HUES48 (cell line): Measurements from ENCODE around the gene PTCH1.

Experiments used
- H3K27ac ChIP-seq: one replicate; pipeline ENCODE4 v1.7.0; 2013; ENCODE audit warnings: low read depth, low read length, inconsistent platforms
- H3K27me3 ChIP-seq: 2 replicates; pipeline ENCODE4 v1.6.1; 2013; ENCODE audit warnings: mild to moderate bottlenecking, low read length; ENCODE audit not compliant: control insufficient read depth, insufficient read depth
- H3K36me3 ChIP-seq: 2 replicates; pipeline ENCODE4 v1.6.1; 2013; ENCODE audit warnings: low read length; ENCODE audit not compliant: control insufficient read depth, insufficient read depth
- H3K4me1 ChIP-seq: 2 replicates; pipeline ENCODE4 v1.6.1; 2013; ENCODE audit warnings: mild to moderate bottlenecking, low read length; ENCODE audit not compliant: control insufficient read depth, insufficient read depth
- H3K4me3 ChIP-seq: 2 replicates; pipeline ENCODE4 v1.5.1; 2013; ENCODE audit warnings: mild to moderate bottlenecking, low read depth, low read length
- H3K9ac ChIP-seq: 2 replicates; pipeline ENCODE4 v1.6.1; 2013; ENCODE audit warnings: mild to moderate bottlenecking, low read depth, low read length, moderate library complexity
- H3K9me3 ChIP-seq: 2 replicates; pipeline ENCODE4 v1.6.1; 2013; ENCODE audit warnings: low read length; ENCODE audit not compliant: control insufficient read depth, insufficient read depth

The PTCH1 gene

DNA sequence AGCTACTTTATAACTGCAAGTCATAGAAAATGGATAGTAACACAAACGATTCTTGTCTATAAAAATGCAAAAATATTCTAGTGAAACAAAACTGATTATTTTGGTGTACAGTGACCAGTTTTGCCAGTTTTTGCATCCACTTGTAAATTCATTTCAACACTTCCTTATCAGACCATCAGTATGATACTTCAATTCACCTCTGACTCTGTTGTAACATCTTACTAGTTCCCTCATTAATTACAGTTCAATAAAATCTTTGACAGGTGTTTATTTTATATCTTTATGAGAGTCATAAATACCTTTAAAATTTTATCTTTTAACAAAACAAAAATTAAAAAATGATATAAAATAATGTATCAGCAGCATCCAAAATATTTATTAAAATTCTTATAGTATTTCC lies 13.1 kb upstream of the PTCH1 start:
- Histone ChIP-seq H3K27ac (no peak overlapping the region), H3K27me3 (peaks cover 11% of the 10 kb centered on the region; the same call in 1 of the 2 replicates), H3K4me3 (no peak overlapping the region)

DNA sequence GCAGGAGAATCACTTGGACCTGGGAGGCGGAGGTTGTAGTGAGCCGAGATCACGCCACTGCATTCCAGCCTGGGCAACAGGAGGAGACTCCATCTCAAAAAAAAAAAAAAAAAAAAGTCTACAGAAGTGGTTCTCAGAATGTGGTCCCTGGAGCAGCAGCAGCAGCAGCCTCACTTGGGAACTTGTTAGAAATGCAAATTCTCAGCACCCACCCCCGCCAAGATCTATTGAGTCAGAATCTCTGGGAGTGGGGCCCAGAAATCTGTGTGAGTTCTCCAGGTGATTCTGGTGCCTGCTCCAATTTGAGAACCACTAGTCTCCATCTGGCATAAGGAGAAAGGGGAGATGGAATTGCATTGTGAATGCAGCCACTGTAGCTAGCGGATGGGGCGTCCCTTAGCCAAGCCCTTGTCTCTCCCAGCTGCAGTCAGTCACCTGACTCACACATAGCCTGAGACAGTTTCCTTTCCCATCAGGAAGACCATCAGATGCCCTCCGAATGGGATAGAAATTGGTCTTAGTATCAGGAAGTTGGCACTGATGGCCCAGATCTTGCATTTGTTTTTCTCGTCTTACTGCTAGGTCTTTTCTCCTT lies 12.2 kb upstream of the PTCH1 start:
- Histone ChIP-seq H3K9ac (no peak overlapping the region), H3K27me3 (peaks cover 11% of the 10 kb centered on the region; the same call in 1 of the 2 replicates), H3K27ac (peak overlapping the region; percentile 44), H3K4me1 (peaks cover 7% of the 10 kb centered on the region), H3K9me3 (no peaks in the 10 kb centered on the region), H3K4me3 (no peak overlapping the region), H3K36me3 (no peaks in the 10 kb centered on the region)

More for the DNA sequence above, 13.1 kb upstream of the PTCH1 start:
- Histone ChIP-seq H3K9ac (no peak overlapping the region), H3K36me3 (no peaks in the 10 kb centered on the region), H3K4me1 (peaks cover 7% of the 10 kb centered on the region), H3K9me3 (no peaks in the 10 kb centered on the region)

DNA sequence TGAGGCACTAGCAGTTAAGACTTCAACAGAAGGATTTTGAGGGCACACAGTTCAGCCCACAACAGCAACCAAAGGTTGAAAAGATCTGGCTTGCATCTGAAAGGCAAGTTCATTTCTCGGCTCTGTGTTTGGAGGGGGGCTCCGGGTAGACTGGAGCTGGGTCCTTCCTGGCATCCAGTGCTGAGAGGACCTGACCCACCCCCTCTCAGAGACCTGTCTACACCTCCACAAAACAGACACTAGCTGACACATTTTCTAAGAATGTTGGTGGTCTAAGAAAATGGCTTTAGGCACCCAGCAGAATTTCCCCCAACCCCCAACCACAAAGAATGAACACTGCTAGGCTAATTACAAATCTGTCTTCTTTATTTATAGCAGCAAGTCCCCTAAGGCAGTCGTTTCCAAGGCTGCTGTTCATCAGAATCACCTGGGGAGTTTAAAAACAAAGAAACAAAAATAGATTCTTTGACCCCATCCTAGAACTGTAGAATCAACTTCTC lies 6.2 kb upstream of the PTCH1 start:
- Histone ChIP-seq H3K4me1 (0 out of 2 replicates have a peak, but pooled peaks cover 3% of the 10 kb centered on the region), H3K9me3 (peaks cover 5% of the 10 kb centered on the region; the same call in 1 of the 2 replicates), H3K27ac (no peak overlapping the region), H3K9ac (no peak overlapping the region), H3K27me3 (peaks cover 30% of the 10 kb centered on the region), H3K4me3 (no peak overlapping the region), H3K36me3 (no peaks in the 10 kb centered on the region)

DNA sequence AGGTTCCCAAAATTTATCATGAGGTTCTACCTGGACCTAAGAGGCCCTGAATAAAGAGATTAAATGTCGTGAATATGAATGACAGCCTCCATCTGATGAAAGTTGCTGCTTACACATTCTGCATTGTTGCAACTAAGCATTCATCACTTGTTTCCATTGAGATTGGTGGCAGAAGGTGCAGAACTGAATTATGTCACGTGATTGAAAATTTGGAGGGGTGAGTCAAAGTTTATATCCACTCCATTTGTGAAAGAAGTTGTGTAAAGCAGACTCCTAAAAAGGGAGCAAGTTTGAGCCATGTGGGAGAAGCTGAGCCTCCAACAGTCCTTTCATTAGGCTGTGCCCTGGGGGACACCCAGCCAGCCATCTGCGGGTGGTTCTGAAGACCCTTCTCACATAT lies 4.9 kb upstream of the PTCH1 start:
- Histone ChIP-seq H3K9me3 (peaks cover 5% of the 10 kb centered on the region; the same call in 1 of the 2 replicates), H3K36me3 (no peaks in the 10 kb centered on the region), H3K4me3 (no peak overlapping the region), H3K4me1 (0 out of 2 replicates have a peak, but pooled peaks cover 3% of the 10 kb centered on the region), H3K27ac (no peak overlapping the region), H3K9ac (no peak overlapping the region), H3K27me3 (peaks cover 39% of the 10 kb centered on the region)

DNA sequence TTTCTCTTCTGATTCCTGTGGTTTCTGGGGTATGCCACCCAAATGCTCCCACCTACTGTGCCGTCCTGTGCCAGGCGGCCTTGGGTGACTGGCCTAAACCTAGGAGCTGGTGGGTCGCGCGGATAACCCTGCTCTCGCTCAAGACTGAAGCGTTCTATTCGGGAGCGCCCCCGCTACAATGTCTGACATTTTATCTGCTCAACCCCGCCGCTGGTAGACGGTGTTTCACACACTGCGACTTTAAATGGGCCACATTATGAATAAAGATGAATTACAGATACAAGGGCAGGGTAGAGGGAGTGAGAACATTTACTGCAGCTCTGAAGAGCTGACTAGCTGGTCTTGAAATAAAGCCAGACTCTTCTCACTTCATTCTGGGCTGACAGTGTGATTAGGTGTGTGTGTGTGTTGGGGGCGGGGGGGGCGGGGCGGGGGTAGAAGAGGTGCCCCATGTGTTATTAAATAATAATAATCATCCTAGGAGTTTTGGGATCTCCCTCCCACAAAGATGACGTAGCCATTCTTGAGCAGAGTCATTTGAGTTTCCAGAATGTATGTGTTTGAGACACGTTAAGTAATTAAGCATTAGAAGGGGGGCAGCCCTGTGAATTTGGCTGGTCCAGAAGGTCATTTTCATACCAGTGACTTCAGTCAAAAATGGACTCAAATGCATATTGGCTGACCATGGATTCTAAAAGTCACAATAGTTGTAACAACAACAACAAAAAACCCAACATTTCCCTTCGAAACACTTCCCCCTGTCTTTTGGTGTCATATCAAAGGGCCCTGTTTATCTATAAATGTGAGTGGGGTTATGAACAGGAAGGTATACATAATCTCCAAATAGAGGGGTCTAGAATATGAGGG lies 1.0 kb upstream of the PTCH1 start:
- Histone ChIP-seq H3K27ac (no peak overlapping the region), H3K9ac (no peak overlapping the region), H3K4me3 (peak overlapping the region; percentile 60), H3K27me3 (peaks cover 75% of the 10 kb centered on the region), H3K9me3 (peaks cover 5% of the 10 kb centered on the region; the same call in 1 of the 2 replicates), H3K36me3 (no peaks in the 10 kb centered on the region), H3K4me1 (peaks cover 26% of the 10 kb centered on the region)

DNA sequence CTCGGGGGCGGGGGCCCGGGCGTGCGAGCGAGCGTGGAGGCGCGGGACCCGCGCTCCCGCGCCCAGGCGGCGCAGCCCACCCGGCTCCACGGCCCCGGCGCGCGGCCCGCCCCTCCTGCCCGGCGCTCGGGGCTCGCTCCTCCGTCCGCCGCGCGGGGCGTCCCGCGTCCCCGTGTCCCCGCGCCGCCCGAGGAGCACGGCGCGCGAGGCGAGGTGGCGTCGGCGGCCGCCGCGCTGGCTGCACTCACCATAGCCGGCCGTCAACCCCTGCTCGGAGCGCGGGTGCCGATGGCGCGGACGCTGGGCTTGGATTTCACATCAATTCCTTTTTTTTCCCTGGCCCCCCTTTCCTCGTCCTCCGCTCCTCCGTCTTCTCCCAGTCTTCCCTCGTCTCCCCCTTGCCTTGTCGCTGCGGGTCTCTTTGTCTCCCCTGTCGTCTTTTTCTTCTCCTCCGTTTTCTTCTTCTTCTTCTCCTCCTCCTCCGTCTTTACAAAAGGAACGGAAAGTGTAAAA lies 494 bp downstream of the PTCH1 start:
- H3K9me3 ChIP-seq, result peaks cover 5% of the 10 kb centered on the region; the same call in 1 of the 2 replicates
- H3K36me3 ChIP-seq, result no peaks in the 10 kb centered on the region
- H3K27ac ChIP-seq, result no peak overlapping the region
- no peak overlapping the region for H3K9ac ChIP-seq
- peak overlapping the region; percentile 60 for H3K4me3 ChIP-seq
- H3K4me1 ChIP-seq, result peaks cover 36% of the 10 kb centered on the region
- peaks cover 83% of the 10 kb centered on the region for H3K27me3 ChIP-seq

DNA sequence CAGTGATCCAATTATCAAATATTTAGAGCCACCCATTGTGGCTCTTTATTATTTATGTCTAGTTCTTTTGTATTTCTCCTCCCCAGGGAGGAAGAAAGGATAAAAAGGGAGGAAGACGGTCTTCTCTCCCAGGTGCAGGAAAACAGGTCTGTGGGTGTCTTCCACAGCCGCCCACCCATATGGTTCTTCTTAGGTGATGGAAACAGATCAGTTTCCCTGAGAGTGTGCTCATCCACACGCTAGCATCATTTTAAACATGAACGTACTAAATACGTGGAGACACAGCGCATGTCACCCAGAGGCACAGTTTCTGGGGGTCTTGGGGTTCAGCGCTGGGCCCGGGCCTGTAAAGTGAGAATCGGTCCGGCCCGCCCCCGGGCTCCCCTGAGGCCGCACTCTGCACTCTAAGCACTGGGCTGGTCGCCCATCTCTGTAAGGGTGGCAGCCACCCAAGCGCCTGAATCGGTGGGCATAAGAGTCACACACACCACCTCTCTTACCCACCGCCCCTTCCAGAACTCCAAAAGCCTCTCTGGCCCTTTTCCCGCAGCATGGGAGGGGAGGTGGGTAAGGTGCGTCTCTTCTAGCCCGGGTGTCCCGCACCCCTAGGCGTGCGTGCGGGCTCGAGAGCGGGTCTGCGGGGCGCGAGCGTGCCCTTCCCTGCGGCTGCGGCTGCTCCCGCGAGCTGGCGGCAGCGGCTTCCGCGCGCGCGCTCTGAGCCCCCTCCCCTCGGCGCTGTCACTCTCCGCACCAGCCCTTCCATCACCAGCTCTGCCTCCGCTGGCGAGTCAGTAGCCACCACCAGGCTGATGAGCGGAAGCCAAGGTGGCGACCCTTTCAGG lies 1.3 kb downstream of the PTCH1 start:
- H3K4me3 ChIP-seq, result peak overlapping the region; percentile 60
- no peak overlapping the region for H3K27ac ChIP-seq

DNA sequence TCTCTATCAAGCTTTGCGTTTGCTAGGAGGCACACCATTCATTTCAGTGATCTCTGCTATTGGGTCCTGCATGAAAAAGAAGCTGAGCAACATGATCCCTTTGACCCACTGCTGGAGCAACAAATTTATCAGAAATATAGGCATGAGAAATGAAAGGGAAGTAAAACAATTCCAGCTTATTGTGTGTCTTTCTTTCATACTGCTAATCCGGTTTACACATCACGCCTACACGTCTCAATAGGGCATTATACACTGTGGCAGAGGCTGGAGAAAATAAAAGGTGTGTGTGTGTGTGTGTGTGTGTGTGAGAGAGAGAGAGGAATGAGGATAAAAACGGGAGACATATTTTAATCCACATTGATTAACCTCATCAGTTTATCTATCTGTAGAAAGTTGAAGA lies 2.4 kb downstream of the PTCH1 start:
- no peaks in the 10 kb centered on the region for H3K36me3 ChIP-seq
- peaks cover 40% of the 10 kb centered on the region for H3K4me1 ChIP-seq
- H3K9ac ChIP-seq, result no peak overlapping the region
- H3K4me3 ChIP-seq, result peak overlapping the region; percentile 23
- no peaks in the 10 kb centered on the region; the same call in 1 of the 2 replicates for H3K9me3 ChIP-seq
- peaks cover 70% of the 10 kb centered on the region for H3K27me3 ChIP-seq
- H3K27ac ChIP-seq, result no peak overlapping the region

More for the DNA sequence above, 1.3 kb downstream of the PTCH1 start:
- peaks cover 36% of the 10 kb centered on the region for H3K4me1 ChIP-seq
- no peaks in the 10 kb centered on the region for H3K36me3 ChIP-seq
- peaks cover 5% of the 10 kb centered on the region; the same call in 1 of the 2 replicates for H3K9me3 ChIP-seq
- H3K9ac ChIP-seq, result no peak overlapping the region; the same call in 1 of the 2 replicates
- H3K27me3 ChIP-seq, result peaks cover 79% of the 10 kb centered on the region

DNA sequence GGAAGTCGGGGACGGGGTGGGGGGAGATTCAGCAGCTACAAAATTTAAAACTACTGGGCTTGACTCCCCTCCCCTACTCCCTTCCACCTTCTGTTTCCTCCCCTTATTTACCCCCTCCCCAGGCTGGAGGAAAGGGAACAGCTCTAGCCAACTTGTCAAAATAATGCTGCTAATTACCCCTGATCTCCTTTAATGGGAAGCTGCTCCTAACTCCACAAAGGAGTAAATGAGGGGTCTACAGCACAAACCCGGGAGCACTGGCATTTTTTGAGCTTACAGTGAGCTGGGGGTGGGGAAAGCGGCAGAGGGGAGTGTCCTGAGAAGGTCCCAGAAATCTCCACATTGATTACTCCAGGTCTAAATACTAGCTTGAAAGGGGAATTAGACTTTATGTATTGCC lies 3.1 kb downstream of the PTCH1 start:
- no peaks in the 10 kb centered on the region for H3K36me3 ChIP-seq
- no peak overlapping the region for H3K9ac ChIP-seq
- no peak overlapping the region for H3K27ac ChIP-seq
- peak overlapping the region; percentile 23 for H3K4me3 ChIP-seq
- no peaks in the 10 kb centered on the region for H3K9me3 ChIP-seq
- peaks cover 40% of the 10 kb centered on the region for H3K4me1 ChIP-seq
- peaks cover 63% of the 10 kb centered on the region for H3K27me3 ChIP-seq

DNA sequence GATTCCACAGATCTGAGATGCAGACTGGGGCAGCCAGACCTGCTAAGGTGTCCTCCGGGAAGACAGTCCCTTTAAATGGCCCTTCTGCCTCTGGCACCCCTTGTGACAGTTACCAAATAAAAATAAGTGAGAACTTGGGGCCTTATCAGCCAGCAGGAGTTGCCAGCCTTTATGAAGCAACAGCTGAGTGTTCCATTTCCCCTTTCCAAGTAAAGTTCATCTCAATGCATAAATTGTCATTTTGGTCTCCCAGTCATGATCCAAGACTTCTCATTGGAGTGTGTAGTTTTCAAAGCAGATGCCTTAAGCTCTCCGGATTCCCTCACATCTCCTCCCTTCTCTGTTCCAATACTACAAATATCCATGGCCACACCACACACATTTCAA lies 4.1 kb downstream of the PTCH1 start:
- H3K27me3 ChIP-seq, result peaks cover 54% of the 10 kb centered on the region
- H3K4me3 ChIP-seq, result peak overlapping the region; percentile 90

More for the DNA sequence above, 4.1 kb downstream of the PTCH1 start:
- H3K27ac ChIP-seq, result peak overlapping the region; percentile 46
- no peaks in the 10 kb centered on the region for H3K36me3 ChIP-seq
- no peaks in the 10 kb centered on the region for H3K9me3 ChIP-seq
- H3K9ac ChIP-seq, result no peak overlapping the region
- H3K4me1 ChIP-seq, result peaks cover 38% of the 10 kb centered on the region
